HG03571 (cell line): ENCODE results near the gene RBCK1.
A peak's percentile ranks its signal among the peaks of the same experiment; 100 is the strongest.

ENCODE experiments used
- ATAC-seq: cut with Tn5 transposase; IDR thresholded peaks from one replicate; pipeline ENCODE4 v1.9.1; 2021; ENCODE audit not compliant: unreplicated experiment

The RBCK1 gene

DNA sequence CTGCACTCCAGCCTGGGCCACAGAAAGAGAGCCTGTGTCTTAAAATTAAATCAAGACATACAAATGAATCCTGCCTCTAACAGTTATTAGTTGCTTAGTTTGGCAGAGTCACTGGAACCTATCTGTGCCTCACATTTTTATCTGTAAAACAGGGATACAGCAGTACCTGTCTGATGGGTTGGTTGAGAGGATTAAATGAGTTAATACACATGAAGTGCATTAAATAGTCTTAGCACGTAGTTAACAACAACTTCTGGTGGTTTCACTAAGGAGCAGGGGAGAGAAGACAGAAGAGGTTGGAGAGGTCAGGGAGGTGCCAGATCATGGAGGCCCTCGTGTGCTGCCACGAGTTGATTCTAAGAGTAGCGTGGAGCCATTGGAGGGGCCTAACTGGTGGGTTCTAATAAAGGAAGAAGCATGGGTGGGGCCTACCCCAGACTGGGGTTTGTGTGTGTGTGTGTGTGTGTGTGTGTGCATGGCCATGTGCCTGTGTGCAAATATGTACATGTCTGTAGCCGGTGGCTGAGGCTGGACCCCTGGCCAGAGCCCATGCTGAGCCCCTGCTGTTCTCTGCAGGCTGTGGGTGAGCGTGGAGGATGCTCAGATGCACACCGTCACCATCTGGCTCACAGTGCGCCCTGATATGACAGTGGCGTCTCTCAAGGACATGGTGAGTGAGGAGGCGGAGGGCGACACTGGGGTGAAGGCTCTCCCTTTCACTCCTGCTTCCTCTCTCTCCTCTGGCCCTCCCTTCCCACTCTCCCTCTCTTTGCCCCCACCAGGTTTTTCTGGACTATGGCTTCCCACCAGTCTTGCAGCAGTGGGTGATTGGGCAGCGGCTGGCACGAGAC lies 9.1 kb downstream of the RBCK1 start:
- ATAC-seq: no peak

DNA sequence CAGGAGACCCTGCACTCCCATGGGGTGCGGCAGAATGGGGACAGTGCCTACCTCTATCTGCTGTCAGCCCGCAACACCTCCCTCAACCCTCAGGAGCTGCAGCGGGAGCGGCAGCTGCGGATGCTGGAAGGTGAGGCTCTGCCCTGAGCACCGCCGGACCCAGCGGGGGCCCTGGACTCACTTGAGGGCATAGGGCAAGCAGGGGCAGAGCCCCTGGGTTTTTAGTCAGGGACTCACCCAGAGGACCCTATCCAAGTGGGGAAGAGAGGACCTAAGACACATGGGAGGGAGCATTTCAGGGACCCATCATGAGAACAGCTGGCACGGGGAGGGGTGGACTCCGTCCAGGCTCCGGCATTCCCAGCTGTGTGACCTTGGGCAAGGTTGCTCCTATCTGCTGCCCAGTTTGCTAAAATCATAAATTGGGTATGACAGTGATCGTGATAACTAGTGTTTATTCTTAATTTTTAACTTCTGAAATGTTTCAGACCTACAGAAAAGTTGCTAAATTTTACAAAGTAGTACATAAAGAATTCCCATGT lies 9.8 kb downstream of the RBCK1 start:
- ATAC-seq: no peak

DNA sequence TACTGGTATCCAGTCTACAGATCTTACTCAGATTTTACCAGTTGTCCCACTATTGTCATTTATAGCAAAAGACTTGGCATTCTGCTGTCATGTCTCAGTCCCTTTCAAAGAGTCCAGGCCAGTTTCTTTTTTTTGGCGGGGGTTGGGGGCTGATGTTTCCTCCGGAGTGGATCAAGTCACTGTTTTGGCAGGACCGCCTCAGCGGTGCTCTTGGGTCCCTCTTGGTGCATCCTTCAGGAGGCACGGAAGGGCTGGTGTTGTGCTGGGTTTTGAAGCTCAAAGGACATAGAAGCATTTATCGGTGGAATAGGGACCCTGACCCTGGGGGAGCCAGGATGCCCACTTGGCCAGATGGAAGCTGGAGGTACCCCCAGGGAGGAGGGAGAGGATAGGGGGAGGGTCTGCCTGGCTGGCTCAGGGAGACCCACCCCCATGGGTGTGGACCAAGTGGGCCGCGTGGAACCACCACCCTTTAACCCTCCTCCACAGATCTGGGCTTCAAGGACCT lies 10.8 kb downstream of the RBCK1 start:
- no peak for ATAC-seq

DNA sequence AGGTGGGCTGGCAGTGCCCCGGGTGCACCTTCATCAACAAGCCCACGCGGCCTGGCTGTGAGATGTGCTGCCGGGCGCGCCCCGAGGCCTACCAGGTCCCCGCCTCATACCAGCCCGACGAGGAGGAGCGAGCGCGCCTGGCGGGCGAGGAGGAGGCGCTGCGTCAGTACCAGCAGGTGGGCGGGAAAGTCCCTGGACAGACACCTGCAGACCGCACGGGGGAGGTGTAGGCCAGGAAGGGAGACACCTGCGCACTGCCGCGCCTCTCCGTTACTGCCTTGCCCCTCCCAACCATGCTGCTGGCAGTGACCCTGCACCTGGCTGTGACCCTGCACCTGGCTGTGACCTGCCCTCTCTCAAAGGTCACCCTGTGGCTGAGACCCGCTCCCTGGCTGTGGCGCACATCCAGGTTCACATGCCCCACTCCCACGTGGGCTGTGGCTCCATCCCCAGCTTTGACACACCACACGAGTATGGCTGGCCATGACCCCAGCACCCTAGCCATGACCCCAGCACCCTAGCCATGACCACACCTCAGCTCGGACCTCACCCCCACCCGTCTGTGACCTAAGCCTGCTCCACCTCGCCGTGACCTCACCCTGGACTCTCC lies 11.6 kb downstream of the RBCK1 start:
- ATAC-seq: no peak

DNA sequence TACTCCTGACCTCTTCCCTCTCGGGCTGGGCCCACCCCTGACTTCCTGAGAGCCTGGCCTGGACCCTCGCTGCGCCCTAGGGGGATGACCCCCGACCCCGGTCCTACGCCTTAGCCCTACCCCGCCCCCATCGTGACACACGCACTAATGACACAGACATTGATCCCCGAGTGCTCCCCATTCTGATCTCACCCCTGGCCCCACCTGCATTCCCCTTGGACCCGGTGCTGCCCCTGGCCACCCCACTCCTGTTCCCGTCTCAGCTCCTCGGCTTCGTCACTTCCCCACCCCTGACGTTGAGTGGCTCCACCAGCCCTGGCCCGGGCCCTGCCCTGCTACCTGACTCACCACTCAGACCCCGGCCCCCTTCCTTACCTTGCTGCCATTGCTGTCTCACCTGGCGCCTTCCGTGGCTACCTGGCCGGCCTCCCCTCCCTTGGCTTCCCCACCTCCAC lies 12.1 kb downstream of the RBCK1 start:
- ATAC-seq: no peak

DNA sequence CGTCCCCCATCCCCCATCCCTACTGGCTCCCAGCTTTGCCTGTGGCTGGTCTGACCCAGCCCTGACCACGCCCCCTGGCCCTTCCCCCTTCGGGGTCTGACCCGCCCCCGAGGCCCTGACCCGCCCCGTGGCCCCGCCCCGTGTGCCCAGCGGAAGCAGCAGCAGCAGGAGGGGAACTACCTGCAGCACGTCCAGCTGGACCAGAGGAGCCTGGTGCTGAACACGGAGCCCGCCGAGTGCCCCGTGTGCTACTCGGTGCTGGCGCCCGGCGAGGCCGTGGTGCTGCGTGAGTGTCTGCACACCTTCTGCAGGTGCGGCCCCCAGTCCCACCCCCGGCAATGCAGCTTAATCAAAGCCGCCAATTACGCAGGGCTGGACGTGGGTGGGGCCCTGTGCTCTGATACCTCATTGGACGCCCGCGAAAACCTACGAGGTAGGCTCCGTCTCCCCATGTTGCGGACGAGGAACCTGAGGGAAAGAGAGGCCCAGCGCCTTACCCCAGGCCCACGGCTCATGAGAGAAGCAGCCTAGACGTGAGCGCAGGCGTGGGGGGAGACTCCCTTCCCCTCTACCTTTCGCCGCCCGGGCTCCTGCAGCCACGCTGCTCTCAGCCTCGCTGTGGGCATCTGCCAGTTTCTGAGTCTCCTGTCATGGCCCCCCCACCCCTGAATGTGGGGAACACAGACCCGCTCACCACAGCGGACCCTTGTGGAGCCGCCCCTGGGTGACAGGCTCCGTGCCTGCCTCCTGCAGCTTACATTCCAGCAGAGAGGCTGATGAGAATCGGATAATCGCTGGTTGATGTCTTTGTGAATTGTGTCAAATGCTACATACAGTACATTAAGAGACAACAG lies 12.8 kb downstream of the RBCK1 start:
- ATAC-seq: no peak

DNA sequence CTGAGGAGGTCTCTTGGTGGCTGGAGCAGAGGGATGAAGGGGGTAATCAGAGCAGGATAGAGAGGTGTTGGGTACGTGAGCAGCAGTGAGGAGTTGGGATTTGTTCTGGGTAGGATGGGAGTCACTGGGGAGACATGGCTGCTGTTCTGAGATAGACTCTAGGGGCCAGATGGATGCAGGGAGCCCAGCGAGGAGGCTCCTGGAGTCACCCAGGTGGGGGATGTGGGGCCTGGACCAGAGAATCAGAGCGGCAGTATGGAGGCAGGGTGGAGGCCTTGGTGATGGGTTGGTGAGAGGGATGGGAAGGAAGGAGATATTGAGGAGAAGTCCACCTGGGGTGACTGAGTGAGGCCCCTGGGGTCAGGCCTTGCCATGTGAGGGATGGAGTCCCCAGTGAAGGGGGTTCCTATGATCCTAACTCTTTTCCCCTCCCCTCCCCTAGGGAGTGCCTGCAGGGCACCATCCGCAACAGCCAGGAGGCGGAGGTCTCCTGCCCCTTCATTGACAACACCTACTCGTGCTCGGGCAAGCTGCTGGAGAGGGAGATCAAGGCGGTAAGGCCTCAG lies 13.7 kb downstream of the RBCK1 start:
- no peak for ATAC-seq

DNA sequence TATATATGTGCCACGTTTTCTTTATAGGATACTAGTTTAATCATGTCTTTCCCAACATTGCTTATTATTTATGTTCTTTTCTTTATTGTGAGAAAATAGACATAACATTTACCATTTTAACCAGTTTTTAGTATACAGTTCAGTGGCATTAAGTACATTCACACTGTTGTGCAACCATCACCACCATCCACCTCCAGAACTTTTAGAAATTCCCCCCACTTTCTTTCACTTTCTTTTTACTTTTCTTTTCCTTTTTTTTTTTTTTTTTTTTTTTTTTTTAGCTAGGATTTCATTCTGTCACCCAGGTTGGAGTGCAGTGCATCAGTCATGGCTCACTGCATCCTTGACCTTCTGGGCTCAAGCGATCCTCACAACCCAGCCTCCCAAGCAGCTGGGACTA lies 18.5 kb downstream of the RBCK1 start:
- ATAC-seq: no peak

DNA sequence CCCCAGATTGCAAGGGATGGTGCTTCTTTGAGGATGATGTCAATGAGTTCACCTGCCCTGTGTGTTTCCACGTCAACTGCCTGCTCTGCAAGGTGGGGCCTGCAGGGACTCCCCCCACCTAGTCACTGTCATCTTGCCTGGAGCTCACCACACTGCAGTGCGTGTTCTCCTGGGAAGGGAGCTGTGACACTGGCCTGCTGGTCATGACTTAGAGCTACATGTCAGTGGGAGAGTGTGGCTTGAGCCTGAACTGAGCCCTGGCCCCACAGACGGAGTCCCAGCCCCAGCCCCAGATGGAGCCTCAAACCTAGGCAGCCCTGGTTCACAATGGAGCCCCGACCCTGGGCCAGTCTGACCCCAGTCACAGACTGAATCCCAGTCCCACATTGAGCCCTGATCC lies 19.3 kb downstream of the RBCK1 start:
- ATAC-seq: no peak

DNA sequence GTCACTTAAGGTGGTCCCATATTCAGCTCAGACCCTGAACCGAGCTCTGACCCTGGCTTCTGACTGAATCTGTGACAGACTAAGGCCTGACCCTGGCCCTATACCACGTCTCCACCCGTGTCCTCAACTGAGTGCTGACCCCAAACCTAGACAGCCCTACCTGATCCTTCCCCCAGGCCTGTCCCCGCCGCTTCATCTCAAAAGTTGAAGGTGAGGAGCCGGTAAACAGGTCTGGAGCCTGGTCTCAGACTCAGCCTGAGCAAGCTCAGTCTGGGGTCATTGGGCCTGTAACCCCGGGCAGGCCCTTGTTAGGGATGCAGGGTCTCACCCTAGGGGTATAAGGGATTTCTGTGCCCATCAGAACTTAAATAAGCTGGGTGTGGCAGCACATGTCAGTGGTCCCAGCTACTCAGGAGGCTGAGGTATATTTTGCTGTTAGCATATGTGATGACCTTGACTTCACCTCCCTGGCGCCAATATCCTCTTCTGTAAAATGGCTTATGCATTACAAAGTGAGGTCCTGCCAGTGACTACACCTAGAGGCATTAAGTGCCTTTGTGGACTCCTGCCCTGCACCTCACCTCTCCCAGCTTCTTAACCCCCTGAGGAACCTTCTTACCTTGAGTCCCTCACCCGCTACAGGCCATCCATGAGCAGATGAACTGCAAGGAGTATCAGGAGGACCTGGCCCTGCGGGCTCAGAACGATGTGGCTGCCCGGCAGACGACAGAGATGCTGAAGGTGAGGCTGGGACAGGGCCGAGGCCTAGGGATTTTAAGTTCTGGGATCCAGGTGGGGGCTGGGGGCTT lies 20.0 kb downstream of the RBCK1 start:
- no peak for ATAC-seq

DNA sequence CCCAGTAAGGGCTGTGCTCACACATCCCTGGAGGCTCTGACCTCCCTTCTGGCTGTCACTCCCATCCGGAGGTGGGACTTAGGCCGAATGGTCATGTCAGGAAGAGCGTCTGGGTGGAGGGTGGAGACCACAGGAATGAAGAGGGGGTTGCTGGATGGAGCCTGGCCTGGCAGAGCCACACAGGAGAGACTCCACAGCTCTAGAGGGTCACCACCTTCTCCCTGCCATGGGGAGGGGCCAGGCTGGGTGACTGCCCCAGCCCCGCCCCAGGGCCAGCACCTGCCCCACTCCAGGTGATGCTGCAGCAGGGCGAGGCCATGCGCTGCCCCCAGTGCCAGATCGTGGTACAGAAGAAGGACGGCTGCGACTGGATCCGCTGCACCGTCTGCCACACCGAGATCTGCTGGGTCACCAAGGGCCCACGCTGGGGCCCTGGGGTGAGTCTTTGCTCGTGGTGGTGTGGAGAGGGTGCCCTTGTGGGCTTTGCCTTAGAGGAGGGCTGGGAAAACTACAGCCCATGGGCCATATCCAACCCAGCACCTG lies 20.6 kb downstream of the RBCK1 start:
- ATAC-seq: no peak

DNA sequence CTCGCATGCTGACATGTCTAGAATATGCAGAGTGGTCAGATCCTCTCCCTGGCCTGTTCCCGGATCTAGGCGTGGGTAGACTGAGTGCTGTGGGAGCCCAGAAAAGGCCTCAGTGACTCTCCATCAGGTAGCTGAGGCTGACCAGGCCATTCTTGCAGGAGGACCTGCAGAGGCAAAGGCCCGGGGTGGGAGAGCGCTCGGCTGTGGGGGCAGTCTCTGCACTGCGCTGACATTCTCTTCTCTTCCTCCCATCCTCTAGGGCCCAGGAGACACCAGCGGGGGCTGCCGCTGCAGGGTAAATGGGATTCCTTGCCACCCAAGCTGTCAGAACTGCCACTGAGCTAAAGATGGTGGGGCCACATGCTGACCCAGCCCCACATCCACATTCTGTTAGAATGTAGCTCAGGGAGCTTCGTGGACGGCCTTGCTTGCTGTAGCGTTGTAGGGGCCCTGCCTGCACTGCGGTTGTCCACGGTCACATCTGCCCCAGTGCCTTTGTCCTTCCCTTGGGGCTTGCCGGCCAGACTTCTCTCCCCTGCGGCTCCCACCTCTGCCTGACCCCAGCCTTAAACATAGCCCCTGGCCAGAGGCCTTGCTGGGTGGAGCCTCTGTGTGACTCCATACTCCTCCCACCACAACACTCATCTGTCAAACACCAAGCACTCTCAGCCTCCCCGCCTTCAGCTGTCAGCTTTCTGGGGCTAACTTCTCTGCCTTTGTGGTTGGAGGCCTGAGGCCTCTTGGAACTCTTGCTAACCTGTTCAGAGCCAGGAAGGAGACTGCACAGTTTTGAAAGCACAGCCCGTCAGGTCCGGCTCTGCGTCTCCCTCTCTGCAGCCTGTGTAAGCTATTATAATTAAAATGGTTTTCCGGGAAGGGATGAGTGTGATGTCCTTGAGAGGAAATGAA lies 22.2 kb downstream of the RBCK1 start:
- ATAC-seq: no peak

DNA sequence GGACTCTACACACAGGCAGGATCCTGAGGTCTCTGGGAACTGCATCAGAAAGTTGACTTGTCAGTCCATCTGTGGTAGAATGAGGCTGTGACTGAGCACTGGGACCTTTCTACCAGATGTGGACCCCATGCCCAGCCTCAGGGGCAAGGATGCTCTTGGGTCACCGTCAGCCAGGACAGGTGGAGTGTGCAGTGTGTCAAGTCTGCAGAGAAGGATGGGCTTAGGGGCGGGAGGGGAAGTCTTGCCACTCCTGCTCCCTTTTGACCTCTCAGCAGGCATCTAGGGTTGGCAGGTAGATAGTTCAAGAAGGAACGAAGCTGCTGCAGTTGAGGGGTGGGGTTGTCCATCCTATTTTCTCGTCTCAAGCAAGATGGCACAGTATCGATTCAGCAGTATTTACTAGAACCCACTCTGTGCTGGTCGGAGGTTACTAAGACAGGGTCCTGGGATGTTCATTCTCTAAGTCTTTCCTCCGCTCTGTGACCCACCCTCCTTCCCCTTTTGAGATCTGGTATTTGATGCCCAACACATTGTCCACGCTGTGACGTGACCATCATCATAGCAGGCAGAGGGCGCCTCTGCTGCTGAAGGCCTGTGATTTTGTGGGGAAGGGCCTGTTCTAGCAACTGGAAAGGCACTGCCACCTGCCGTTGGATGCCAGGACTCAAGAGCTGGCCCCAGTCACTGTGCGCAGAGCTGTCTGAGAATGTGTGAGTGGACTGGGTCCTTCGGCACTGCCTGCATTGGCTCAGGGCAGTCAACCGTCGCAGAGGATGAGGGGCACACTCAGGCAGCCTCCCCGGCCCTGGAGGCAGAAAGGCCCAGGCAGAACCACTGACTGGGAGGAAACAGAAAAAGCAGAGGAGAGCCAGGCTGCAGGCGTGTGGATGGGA lies 23.2 kb downstream of the RBCK1 start:
- no peak for ATAC-seq

DNA sequence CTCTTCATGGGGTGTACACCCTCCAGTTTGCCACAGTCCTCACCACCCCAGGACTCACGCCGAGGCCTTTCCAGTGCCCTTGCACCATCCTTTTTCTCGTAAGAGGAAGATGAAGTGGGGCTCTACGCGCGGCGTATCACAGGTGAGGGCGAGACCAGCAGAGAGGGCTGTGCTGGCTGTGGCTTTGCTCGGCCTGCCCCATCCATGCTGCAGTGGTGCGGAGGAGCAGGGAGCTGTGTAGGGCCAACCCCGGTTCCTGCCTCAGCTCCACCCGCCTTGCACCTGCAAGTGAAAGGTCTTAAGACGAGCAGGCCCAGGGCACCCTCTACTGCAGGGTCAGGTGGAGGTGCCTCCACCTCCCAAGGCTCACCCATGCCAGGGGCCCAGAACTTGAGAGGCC lies 24.1 kb downstream of the RBCK1 start:
- ATAC-seq: no peak

DNA sequence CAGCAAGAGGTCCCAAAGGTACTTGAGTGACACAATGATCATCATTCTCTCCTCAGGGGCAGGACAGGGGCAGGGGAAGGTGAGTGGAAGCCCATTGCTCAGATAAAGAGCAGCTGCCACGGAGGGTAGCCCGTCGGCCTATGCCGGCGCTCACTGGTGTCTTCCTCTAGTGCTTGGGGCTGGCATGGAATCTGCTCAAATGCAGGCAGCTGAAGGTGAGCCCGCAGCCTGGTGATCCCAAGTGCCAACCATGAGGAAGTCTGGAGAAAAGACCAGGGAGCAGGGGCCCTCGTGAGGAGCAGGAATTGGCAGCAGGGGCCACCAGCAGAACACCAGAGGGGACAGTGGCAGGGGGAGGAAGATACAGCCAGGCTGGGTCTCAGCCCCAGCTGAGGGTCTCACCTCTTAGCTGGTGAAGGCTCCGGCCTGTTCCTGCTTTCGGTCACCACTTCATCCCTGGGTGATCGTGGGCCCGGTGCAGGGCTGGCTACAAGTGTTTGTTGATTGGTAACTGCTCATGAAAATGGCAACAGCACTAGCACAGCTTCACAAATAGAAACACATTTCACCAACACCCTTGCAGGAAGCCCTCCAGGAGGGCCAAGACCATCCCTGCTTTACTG lies 24.7 kb downstream of the RBCK1 start:
- ATAC-seq: no peak

DNA sequence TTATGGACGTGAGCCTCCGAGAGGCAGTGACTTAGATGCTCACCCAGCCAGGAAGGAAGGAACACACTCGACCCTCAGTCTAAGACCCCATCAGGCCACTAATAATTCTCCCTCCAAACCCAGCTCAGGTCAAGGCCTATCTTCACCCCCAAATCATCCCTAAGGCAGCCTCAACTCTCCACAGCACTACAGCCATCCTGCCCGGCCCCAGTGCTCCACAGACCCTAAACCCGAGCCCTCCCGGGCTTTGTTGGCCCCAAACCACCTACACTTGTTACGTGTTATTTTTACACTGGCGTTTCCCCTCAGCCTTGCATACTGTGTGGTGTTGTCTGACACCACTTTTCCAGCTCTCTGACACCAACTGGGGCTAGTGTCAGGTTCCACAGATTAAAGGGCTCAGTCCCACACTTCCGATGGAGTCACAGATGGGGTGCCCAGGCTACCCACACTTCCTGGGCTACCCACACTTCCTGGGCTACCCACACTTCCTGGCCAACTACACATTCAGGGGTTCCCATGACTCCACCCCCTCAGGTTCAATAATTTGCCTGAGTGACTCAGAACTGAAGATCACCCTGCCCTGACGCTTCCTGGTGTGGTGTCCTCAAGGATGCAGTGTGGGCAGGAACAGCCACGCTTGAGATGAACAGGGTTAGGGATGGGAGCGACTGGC lies 25.3 kb downstream of the RBCK1 start:
- ATAC-seq: peak; percentile 90

DNA sequence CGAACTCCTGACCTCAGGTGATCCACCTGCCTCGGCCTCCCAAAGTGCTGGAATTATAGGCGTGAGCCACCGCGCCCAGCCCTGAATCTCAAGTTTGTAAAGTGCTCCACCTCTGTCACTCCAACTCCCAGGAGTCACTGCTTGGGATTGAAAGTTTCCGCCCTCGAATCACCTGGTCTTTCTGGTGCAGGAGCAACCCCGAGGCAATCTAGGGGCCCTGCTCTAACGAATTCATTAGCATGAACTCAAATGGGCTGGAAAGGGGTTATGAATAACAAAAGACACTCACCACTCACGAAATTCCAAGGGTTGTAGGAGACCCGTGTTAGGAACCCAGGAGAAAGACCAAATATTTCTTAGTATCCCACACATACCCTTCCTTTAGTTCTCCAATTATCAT lies 26.1 kb downstream of the RBCK1 start:
- no peak for ATAC-seq
